Neural cell (in vitro differentiated cells): ENCODE measurements around the gene FABP7. TPM values are rescaled to one million over a fixed set of nuclear protein-coding genes. Genes with fewer than 3 reads are reported as not detected.

Experiments
- H2AFZ ChIP-seq: fragments of 200-600, 300-800 bp; sonication (generic), shearing (Covaris generic); 2 replicates; pipeline ENCODE4 v1.6.0; 2014; ENCODE audit warnings: low read depth, mild to moderate bottlenecking, antibody characterized with exemption, low read length, moderate library complexity
- H3F3A ChIP-seq: fragments of 200-600 bp; shearing (Covaris generic); 2 replicates; pipeline ENCODE4 v1.6.1; 2016; ENCODE audit warnings: mild to moderate bottlenecking, moderate library complexity, mixed read lengths, antibody characterized with exemption, low read length; ENCODE audit not compliant: insufficient read depth, poor library complexity, severe bottlenecking
- H3K27ac ChIP-seq: fragments of 200-600, 300-800 bp; sonication (generic), shearing (Covaris generic); 2 replicates; pipeline ENCODE4 v1.5.1; 2014; ENCODE audit warnings: mild to moderate bottlenecking, low read length, moderate library complexity
- H3K27me3 ChIP-seq: fragments of 300-800, 200-600 bp; sonication (generic), shearing (Covaris generic); 2 replicates; pipeline ENCODE4 v1.6.0; 2014; ENCODE audit warnings: mild to moderate bottlenecking, low read depth, low read length, moderate library complexity; ENCODE audit not compliant: insufficient read depth
- H3K36me3 ChIP-seq: fragments of 300-800, 200-600 bp; sonication (generic), shearing (Covaris generic); 2 replicates; pipeline ENCODE4 v1.5.1; 2014; ENCODE audit warnings: mild to moderate bottlenecking, antibody characterized with exemption, low read length, moderate library complexity; ENCODE audit not compliant: insufficient read depth
- H3K4me2 ChIP-seq: fragments of 300-800, 200-600 bp; sonication (generic), shearing (Covaris generic); 2 replicates; pipeline ENCODE4 v1.6.0; 2014; ENCODE audit warnings: mild to moderate bottlenecking, low read length
- H3K4me3 ChIP-seq: fragments of 300-800, 200-600 bp; sonication (generic), shearing (Covaris generic); 2 replicates; pipeline ENCODE4 v1.5.1; 2014; ENCODE audit warnings: mild to moderate bottlenecking, low read length, moderate library complexity
- H3K79me2 ChIP-seq: fragments of 200-600 bp; shearing (Covaris generic); replicated peaks from 2 replicates; pipeline ENCODE4 v1.6.0; 2014; ENCODE audit warnings: mild to moderate bottlenecking, low read length, moderate library complexity; ENCODE audit not compliant: insufficient read depth
- H3K9ac ChIP-seq: fragments of 300-800, 200-600 bp; sonication (generic), shearing (Covaris generic); 2 replicates; pipeline ENCODE4 v1.6.1; 2016; ENCODE audit warnings: mild to moderate bottlenecking, low read length, mixed read lengths
- H3K9me2 ChIP-seq: fragments of 200-600 bp; shearing (Covaris generic); 2 replicates; pipeline ENCODE4 v1.6.1; 2016; ENCODE audit warnings: mild to moderate bottlenecking, low read length, mixed read lengths; ENCODE audit not compliant: insufficient read depth
- H3K9me3 ChIP-seq: fragments of 200-600, 300-800 bp; sonication (generic), shearing (Covaris generic); 2 replicates; pipeline ENCODE4 v1.6.1; 2016; ENCODE audit warnings: mild to moderate bottlenecking, mixed run types, low read length, moderate library complexity, mixed read lengths
- H4K20me1 ChIP-seq: fragments of 200-600 bp; shearing (Covaris generic); 2 replicates; pipeline ENCODE4 v1.6.1; 2016; ENCODE audit warnings: mild to moderate bottlenecking, mixed run types; ENCODE audit not compliant: insufficient read depth
- CTCF ChIP-seq: fragments of 450-650 bp; IDR thresholded peaks from 2 replicates; pipeline ENCODE4 v1.5.1; 2014; ENCODE audit warnings: antibody characterized with exemption, mild to moderate bottlenecking, moderate library complexity; ENCODE audit not compliant: poor library complexity, severe bottlenecking
- EP300 ChIP-seq: fragments of 450-650 bp; conservative IDR thresholded peaks from 2 replicates; pipeline ENCODE4 v1.6.1; 2014; ENCODE audit warnings: antibody characterized with exemption, mild to moderate bottlenecking, moderate library complexity; ENCODE audit not compliant: poor library complexity, severe bottlenecking
- EZH2 ChIP-seq: fragments of 200-600, 300-800 bp; shearing (Covaris generic), sonication (generic); IDR thresholded peaks from 2 replicates; pipeline ENCODE4 v1.6.1; 2014; ENCODE audit warnings: antibody characterized with exemption, low read length, borderline replicate concordance, mild to moderate bottlenecking; ENCODE audit not compliant: insufficient read depth, poor library complexity, severe bottlenecking
- MXI1 ChIP-seq: fragments of 450-650 bp; conservative IDR thresholded peaks from 2 replicates; pipeline ENCODE4 v1.6.1; 2014; ENCODE audit warnings: antibody characterized with exemption, mild to moderate bottlenecking; ENCODE audit not compliant: poor library complexity, severe bottlenecking
- POLR2AphosphoS5 ChIP-seq: IDR thresholded peaks from 2 replicates; pipeline ENCODE4 v1.6.1; 2012
- RAD21 ChIP-seq: fragments of 450-650 bp; conservative IDR thresholded peaks from 2 replicates; pipeline ENCODE4 v1.6.1; 2014; ENCODE audit warnings: antibody characterized with exemption, mild to moderate bottlenecking, moderate library complexity
- REST ChIP-seq: IDR thresholded peaks from 2 replicates; pipeline ENCODE4 v1.6.1; 2012; ENCODE audit warnings: borderline replicate concordance
- SMC3 ChIP-seq: fragments of 450-650 bp; conservative IDR thresholded peaks from 2 replicates; pipeline ENCODE4 v1.6.1; 2014; ENCODE audit warnings: antibody characterized with exemption, mild to moderate bottlenecking, moderate library complexity; ENCODE audit not compliant: poor library complexity
- TAF1 ChIP-seq: IDR thresholded peaks from 2 replicates; pipeline ENCODE4 v1.6.1; 2012; ENCODE audit warnings: low read depth
- polyA plus RNA-seq: library from polyadenylated mRNA; depleted of rRNA; stranded (reverse); fragments of >200 nt; gene quantifications from 2 replicates; pipeline ENCODE4 v1.2.3, GENCODE V29; 2014

Gene FABP7
- polyA plus RNA-seq, 1 donor from 2014 or later: 37.2 TPM

- no peak overlapping the region for H3K27ac ChIP-seq
- no peaks in the 10 kb centered on the region for H3K9me2 ChIP-seq
- no peaks in the 10 kb centered on the region for H4K20me1 ChIP-seq
- no peaks in the 10 kb centered on the region for H3K27me3 ChIP-seq
- no peak overlapping the region for H3K4me3 ChIP-seq
- H3K9ac ChIP-seq: no peak overlapping the region
- no peak overlapping the region for H3K4me2 ChIP-seq
- H3K9me3 ChIP-seq: no peaks in the 10 kb centered on the region
- no peak overlapping the region for H2AFZ ChIP-seq
- no peak for TF ChIP-seq EZH2
- H3K36me3 ChIP-seq: no peaks in the 10 kb centered on the region
- H3F3A ChIP-seq: no peaks in the 10 kb centered on the region
- H3K79me2 ChIP-seq: no peaks in the 10 kb centered on the region
Observed at GRCh38 chr6:122734529-122735395, 44.8 kb upstream of the FABP7 start.

- H3K9me3 ChIP-seq: no peaks in the 10 kb centered on the region
- H3K4me3 ChIP-seq: no peak overlapping the region
- TF ChIP-seq POLR2AphosphoS5: no peak
- TF ChIP-seq SMC3: no peak
- no peak for TF ChIP-seq EP300
- TF ChIP-seq TAF1: no peak
- no peak for TF ChIP-seq REST
- no peak for TF ChIP-seq CTCF
- no peak for TF ChIP-seq EZH2
- no peak for TF ChIP-seq RAD21
- no peak for TF ChIP-seq MXI1
- no peaks in the 10 kb centered on the region for H3K36me3 ChIP-seq
- no peaks in the 10 kb centered on the region for H3K79me2 ChIP-seq
- no peaks in the 10 kb centered on the region for H3K9me2 ChIP-seq
- no peak overlapping the region for H3K9ac ChIP-seq
- H3K4me2 ChIP-seq: no peak overlapping the region
- no peaks in the 10 kb centered on the region for H4K20me1 ChIP-seq
- no peak overlapping the region for H2AFZ ChIP-seq
- no peaks in the 10 kb centered on the region for H3F3A ChIP-seq
- H3K27me3 ChIP-seq: no peaks in the 10 kb centered on the region
- H3K27ac ChIP-seq: no peak overlapping the region
Observed at GRCh38 chr6:122735582-122735981, 43.9 kb upstream of the FABP7 start.
